ENCODE measurements around the gene CTBP2.

The CTBP2 gene

GRCh38 chr10:125102821-125103220, 57.5 kb downstream of the CTBP2 start:
- no peak for DNase-seq

- no peak for DNase-seq
Measured at GRCh38 chr10:125102246-125102645, 58.1 kb downstream of the CTBP2 start.

GRCh38 chr10:125101581-125101980, 58.8 kb downstream of the CTBP2 start:
- DNase-seq: no peak

GRCh38 chr10:125101049-125101448, 59.3 kb downstream of the CTBP2 start:
- DNase-seq: no peak

GRCh38 chr10:125097409-125098070, 62.8 kb downstream of the CTBP2 start:
- no peak for DNase-seq

GRCh38 chr10:125096975-125097374, 63.4 kb downstream of the CTBP2 start:
- DNase-seq: no peak

GRCh38 chr10:125096371-125096770, 64.0 kb downstream of the CTBP2 start:
- DNase-seq: no peak

- no peak for DNase-seq
Measured at GRCh38 chr10:125095776-125096175, 64.6 kb downstream of the CTBP2 start.

- no peak for DNase-seq
Measured at GRCh38 chr10:125095228-125095627, 65.1 kb downstream of the CTBP2 start.

GRCh38 chr10:125094806-125095205, 65.6 kb downstream of the CTBP2 start:
- no peak for DNase-seq

- no peak for DNase-seq
Measured at GRCh38 chr10:125093974-125094705, 66.2 kb downstream of the CTBP2 start.

GRCh38 chr10:125093199-125093973, 67.0 kb downstream of the CTBP2 start:
- DNase-seq: no peak

GRCh38 chr10:125092564-125093031, 67.8 kb downstream of the CTBP2 start:
- no peak for DNase-seq

GRCh38 chr10:125091891-125092290, 68.5 kb downstream of the CTBP2 start:
- DNase-seq: no peak

- DNase-seq: no peak
Measured at GRCh38 chr10:125089469-125089868, 70.9 kb downstream of the CTBP2 start.

GRCh38 chr10:125087897-125088215, 72.5 kb downstream of the CTBP2 start:
- no peak for DNase-seq

GRCh38 chr10:125087191-125087896, 73.0 kb downstream of the CTBP2 start:
- no peak for DNase-seq

GRCh38 chr10:125086691-125087090, 73.7 kb downstream of the CTBP2 start:
- DNase-seq: no peak

GRCh38 chr10:125085258-125086054, 74.9 kb downstream of the CTBP2 start:
- DNase-seq: no peak

- no peak for DNase-seq
Measured at GRCh38 chr10:125084614-125085257, 75.6 kb downstream of the CTBP2 start.

- DNase-seq: no peak
Measured at GRCh38 chr10:125084191-125084613, 76.2 kb downstream of the CTBP2 start.

- DNase-seq: no peak
Measured at GRCh38 chr10:125083576-125083920, 76.8 kb downstream of the CTBP2 start.
